Right forelimb (tissue), 1 donor: Measurements from ENCODE around the gene SPATA6L.
"Not testable (repeated sequence)": the region's sequence is repeated elsewhere in the genome, so short reads cannot be mapped to it uniquely, and the experiment has no call there.

Experiments
- DNase-seq: peaks from one replicate; pipeline ENCODE4 v3.0.0-alpha.2; 2018

SPATA6L gene

GRCh38 chr9:4622016-4622415 lies 44.3 kb downstream of the SPATA6L start:
- DNase-seq: no peak

- DNase-seq: no peak
Measured at GRCh38 chr9:4620881-4621555, 45.3 kb downstream of the SPATA6L start.

DNA sequence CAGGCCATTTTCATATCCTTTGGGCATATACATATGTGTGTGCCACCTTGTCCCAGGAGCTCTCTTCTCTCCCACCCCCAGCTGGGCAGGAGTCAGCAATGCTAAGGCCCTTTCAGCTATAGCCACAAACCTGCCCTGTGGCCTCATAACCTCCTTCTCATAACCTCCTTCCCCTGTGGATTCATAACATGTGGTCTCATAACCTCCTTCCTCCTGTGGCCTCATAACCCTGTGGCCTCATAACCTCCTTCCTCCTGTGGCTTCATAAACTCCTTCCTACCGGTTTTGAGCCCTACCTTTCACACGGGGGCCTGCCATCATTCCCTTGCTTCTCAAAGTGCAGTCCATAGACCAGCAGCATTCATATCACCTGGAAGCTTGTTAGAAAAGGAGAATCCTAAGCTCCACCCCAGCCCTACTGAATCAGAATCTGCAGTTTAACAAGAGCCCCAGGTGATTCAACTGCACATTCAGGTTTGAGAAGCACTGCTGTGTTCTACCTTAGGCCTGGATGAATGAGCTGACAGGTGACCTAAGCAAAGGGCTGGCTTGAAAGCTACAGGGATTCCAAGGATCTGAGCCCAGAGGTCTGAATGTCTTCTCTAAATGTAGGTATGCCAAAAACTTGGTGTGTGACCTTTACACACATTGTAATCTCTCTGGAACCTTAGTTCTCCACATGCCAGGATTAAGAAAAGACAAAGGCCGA lies 46.1 kb downstream of the SPATA6L start:
- no peak for DNase-seq

DNA sequence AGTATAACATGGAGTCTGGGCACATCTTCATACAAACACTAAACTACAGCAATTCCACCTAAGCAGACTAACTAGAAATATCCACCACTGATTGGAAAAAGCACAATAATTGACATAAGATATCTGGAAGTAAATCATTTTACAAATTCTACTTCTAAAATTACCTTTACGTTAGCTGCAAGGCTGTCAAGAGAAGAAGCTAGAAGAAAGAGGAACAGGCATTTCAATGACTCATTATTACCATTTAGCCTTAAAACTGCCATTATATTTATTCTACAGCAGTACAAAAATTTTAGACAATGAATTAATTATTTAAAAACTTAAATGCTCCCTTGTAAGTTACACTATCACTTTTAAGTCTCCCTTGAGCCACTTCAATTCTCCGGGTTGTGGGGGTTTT lies 47.6 kb downstream of the SPATA6L start:
- DNase-seq: no peak

DNA sequence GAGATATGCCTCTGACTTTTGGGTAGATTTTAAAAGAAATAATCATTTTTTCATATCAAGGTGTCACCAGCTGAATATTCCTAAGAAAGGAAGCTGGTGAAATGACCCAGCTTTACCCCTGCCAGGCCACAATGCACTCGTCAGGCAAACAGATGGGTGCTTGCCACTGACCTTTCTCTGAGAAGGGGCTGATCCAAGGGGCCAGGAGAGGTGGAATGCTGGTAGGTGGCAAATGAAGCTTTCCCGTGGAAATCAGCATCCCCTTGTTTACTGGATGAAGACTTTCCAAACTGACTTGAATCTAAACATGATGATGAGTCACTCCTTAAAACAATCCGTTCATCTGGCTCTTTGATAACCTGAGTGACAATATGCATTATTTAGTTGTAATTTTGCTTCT lies 48.5 kb downstream of the SPATA6L start:
- no peak for DNase-seq

DNA sequence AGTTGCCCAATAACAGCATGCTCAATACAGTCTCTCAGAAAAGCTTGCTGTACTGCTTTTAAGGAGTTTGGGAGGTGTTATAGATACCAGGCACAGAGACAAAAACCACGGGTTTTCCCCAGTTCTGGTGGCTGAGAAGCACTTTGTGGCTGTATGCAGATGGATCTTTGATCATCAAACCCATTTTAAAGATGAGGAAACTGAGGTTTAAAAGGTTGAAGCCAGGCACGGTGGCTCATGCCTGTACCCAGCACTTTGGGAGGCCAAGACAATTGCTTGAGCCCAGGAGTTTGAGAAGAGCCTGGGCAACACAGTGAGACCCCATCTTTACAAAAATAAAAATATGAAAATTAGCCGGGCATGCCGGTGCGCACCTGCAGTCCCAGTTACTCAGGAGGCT lies 50.5 kb downstream of the SPATA6L start:
- no peak for DNase-seq

DNA sequence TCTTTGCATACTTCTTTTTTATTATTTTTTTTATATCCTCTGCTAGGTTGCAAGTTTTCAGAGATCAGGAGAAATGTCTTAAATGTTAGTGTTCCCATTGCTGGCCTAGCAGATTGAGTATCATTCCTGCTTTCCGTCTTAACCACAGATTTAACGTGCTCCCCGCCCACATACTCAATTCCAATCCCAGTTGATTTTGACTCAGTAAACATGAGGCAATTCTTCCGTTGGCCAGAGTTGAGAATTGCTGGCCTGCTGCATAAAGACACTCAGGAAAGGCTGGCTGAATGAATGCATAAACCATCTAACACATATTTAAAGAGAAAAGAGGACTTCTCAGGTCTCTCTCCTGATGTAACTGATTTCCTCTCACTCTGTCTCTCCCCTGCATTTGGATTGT lies 51.0 kb downstream of the SPATA6L start:
- DNase-seq: no peak

GRCh38 chr9:4614627-4615026 lies 51.7 kb downstream of the SPATA6L start:
- DNase-seq: no peak

DNA sequence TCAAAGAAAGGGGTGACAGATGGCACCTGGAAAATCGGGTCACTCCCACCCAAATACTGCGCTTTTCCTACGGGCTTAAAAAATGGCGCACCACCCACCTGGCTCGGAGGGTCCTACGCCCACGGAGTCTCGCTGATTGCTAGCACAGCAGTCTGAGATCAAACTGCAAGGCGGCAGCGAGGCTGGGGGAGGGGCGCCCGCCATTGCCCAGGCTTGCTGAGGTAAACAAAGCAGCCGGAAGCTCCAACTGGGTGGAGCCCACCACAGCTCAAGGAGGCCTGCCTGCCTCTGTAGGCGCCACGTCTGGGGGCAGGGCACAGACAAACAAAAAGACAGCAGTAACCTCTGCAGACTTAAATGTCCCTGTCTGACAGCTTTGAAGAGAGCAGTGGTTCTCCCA lies 60.2 kb downstream of the SPATA6L start:
- not testable (repeated sequence) for DNase-seq

DNA sequence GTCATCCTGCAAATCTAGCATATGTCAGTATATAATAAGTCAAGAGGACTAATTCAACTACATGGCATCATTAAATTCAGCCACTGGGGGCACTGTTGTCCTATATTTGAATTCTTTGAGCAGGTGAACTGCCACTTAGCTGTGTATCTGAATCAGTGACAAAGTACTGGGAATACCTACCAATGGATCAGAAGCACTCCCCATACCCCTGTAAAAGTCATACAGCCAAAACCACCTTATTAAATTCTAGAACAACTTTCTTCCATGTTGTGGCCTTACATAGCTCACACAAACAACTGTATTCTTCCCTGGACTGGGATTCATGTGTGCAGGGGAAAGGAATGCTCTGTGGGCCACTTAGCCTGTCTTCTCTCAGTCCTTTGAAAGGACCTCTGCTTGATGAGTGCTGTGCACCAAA lies 61.6 kb downstream of the SPATA6L start:
- DNase-seq: no peak

DNA sequence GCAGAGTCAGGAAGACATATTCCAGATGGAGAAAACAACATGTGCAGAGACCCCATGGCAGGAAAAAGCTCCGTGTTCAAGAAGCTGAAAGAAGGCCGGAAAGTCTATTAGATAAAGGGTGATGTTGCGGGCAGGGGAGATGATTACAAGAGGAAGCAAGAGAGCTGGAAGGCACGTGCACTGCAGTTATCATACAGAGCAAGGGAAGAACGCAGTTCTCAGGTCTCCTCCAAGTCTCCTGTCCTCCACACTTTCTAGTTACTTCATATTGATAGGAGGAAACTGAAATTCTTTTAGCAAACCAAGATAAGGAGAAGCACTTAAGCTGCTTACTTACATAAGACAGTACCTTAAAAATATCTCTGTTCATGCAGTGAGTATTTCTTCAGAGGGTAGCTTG lies 62.5 kb downstream of the SPATA6L start:
- DNase-seq: no peak

- DNase-seq: no peak
Measured at GRCh38 chr9:4600368-4600767, 65.9 kb downstream of the SPATA6L start.

- no peak for DNase-seq
Measured at GRCh38 chr9:4596165-4596922, 69.9 kb downstream of the SPATA6L start.

DNA sequence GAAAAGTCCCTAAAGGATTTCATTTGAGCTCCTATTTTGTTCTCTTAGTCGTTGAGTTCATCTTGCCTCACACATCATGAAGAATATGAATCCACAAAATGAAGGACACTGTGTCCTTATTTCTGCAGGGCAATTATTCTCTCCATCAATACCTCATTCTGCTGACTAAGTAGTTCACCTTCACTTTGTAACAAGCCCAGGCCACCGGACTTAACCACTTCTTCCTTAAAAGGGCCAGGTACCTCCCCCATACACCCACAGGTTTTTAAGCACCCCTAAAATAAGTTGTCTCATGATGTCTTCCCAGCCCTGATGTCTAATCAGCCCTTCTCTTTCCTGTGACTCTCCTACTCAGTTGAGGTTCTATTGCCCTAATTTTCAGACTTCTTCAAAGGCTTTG lies 71.3 kb downstream of the SPATA6L start:
- no peak for DNase-seq

DNA sequence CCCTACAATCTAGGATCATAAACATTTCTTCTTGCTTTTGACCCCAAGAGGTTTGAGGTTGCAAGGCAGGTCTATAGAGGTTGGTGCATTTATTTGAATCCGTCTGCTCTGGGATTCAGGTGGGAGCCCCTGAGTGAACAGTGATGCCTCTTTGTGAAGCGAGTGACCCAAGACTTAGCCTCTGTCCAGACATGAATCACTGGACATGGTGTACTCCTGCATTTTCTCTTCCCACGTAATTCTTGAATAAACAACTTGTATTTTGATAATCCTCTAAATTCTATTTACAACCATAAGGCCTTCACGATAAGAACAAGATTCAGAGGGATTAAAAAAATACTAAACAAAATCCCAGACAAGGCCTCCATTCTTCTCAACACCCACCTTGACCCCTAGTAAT lies 71.7 kb downstream of the SPATA6L start:
- no peak for DNase-seq

DNA sequence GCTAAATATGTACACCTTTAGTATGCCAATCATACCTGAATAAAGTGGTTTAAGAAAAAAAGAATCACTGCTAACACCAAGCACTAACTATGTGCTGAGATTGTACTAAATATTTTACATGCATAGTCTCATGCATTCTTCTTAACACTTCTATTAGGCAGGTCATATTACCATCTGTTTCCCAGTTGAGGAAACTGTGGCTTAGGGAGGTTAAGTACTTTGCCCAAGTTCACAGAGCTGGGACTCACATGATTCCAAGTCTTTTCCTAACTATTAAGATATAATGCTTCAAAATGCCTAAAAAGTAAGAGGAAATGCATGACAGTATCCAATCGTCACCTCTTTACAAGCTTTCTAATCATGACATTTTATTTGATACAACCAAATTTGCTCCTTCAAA lies 73.4 kb downstream of the SPATA6L start:
- DNase-seq: no peak

DNA sequence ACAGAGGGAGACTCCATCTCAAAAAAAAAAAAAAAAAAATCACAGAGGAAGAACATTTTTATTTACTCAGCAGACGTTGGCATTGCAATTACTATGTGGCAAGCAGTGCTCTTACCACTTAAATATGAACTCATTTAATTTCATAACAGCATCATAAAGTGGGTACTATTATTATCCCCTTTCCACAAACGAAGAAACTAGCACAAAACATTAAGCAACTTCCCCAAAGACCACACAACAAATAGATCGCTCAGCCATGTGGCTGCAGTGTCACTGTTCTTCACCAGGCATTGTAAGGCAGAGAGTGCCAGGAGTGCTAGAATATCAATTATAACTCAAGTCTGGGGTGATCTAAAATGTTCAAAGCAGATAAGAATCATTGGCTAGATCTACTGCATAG lies 74.0 kb downstream of the SPATA6L start:
- DNase-seq: no peak

GRCh38 chr9:4591123-4591500 lies 75.2 kb downstream of the SPATA6L start:
- DNase-seq: no peak

DNA sequence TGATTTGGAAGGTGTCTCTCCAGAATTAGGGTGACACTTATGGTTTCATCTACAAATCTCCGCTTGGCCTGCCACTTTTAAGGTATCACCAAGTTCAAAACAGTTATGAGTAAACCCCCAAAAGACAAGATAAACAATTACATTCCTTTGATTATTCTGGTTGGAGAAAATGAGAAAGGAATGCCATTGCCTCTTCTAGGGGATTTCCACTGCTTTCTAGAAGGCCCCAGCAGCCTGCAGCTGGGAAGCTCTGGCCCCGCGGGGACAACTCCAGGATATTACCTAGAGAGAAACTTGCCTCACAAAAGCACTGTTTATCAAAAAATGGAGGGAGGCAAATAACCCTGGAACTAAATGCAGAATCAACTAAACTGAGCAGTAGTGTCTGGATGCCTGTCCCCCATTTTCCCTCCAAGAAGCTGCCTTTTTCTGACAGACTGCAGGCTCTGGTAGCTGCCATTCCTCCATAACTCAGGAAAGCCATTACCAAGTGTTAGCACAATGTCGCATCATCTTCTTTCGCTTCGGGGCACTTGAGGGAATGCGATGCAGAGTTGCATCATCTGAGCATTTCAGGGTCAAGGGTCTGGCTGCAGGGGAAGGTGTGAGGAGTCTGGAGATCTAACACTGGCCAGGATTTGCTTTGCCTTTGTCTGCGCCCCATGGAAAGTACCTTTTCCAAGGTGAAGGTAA lies 75.7 kb downstream of the SPATA6L start:
- DNase-seq: no peak

- DNase-seq: no peak
Measured at GRCh38 chr9:4588721-4589120, 77.6 kb downstream of the SPATA6L start.

DNA sequence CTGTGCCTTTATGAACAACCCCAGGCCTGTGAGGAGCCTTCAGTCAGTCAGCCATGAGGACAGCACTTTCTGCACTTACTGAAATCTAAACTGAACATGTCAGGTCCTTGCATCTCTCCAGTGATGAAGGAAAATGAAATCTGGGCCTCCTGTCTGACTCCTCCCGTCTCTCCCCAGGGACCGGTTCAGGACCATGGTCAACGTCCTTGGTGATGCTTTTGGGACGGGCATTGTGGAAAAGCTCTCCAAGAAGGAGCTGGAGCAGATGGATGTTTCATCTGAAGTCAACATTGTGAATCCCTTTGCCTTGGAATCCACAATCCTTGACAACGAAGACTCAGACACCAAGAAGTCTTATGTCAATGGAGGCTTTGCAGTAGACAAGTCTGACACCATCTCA lies 81.1 kb downstream of the SPATA6L start:
- DNase-seq: no peak

DNA sequence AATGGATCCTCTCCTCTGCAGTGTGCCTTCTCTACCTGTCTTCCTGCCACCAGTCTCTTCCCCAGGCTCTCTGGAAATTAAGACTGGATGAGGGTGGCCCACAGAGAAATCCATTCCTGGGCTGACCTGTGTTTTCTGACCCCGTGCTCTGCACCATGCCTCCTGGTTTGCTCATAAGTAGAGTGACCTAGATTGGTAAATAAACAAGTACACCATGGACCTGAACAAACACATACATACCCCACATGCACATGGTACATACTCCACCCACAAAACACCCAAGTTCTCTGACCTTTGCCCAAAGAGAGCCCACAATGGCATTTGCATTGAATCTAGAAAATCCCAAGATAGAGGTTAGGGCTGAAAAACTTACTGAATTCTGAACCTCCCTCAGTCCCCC lies 81.6 kb downstream of the SPATA6L start:
- DNase-seq: no peak

GRCh38 chr9:4583001-4583400 lies 83.3 kb downstream of the SPATA6L start:
- DNase-seq: no peak
